RCC 7860 (cell line): ENCODE measurements around the gene GABRP.
"Not testable (repeated sequence)": the region's sequence is repeated elsewhere in the genome, so short reads cannot be mapped to it uniquely, and the experiment has no call there.

Source experiments
- DNase-seq: peaks from one replicate; pipeline ENCODE4 v3.0.0-alpha.2; 2015; ENCODE audit warnings: low spot score
- FAIRE-seq: peaks from 2 replicates; lab custom pipeline; 2012; peaks lifted over from hg19 to GRCh38; lab: Jason Lieb, UNC

The GABRP gene

GRCh38 chr5:170791325-170791954 lies 7.9 kb downstream of the GABRP start:
- FAIRE-seq (no peak), DNase-seq (no peak)

DNA sequence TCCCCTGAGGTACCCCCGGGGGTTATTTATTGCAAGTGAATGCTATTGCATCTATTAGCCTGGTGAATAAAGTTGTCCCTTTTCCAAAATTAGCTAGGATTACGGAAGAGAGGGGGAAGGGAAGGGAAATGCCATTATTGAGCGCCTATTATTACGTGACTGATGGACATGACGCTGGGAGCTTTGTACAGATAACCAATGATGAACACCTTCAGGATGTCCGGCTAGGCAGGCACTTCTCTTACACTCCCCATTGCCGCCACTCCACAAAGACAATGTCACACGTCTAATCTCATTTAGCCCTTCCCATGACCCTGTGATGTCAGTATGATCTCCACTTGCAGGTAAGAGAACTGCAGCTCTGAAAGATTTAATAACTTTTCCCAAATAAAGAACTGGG lies 9.4 kb downstream of the GABRP start:
- DNase-seq (no peak), FAIRE-seq (no peak)

DNA sequence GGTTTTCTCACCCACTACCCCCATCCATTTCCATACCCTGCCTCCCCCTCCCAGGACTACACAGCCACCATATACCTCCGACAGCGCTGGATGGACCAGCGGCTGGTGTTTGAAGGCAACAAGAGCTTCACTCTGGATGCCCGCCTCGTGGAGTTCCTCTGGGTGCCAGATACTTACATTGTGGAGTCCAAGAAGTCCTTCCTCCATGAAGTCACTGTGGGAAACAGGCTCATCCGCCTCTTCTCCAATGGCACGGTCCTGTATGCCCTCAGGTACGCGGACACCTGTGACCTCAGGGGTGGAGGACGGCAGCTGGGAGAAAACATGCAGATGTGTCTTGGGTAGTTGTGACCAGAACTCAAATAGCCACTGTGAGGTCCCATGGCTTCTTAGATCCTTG lies 11.6 kb downstream of the GABRP start:
- DNase-seq (no peak), FAIRE-seq (no peak)

DNA sequence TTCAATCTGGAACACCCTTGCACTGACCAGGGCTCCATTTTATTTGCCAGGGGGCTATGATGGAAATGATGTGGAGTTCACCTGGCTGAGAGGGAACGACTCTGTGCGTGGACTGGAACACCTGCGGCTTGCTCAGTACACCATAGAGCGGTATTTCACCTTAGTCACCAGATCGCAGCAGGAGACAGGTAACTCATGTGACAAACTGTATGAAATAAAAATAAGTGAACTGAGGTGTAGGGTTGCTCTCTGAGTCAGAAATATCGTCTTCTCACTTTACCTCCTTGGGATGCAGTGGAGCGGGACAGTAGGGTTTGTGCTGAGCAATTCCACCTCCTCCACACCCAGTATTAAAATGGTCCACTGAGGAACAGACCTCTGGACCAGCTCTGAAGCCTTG lies 22.1 kb downstream of the GABRP start:
- FAIRE-seq = no peak

GRCh38 chr5:170809551-170809950 lies 26.0 kb downstream of the GABRP start:
- DNase-seq (no peak), FAIRE-seq (no peak)

More for the DNA sequence above, 22.1 kb downstream of the GABRP start:
- DNase-seq = no peak

DNA sequence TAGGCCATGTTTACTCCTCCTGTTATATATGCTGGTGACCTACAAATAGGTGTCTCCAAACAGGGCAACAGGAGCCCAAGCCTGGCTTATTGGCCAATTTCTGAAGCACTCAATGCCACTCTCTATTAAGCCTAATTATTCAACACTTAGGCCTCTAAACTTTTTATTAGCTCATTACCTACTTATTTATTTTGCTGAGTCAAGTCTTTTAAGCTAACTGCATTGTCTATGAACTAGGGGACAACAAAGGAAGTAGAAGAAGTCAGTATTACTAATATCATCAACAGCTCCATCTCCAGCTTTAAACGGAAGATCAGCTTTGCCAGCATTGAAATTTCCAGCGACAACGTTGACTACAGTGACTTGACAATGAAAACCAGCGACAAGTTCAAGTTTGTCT lies 28.2 kb downstream of the GABRP start:
- FAIRE-seq = no peak

GRCh38 chr5:170813231-170813630 lies 29.7 kb downstream of the GABRP start:
- FAIRE-seq = no peak
- no peak for DNase-seq

More for the DNA sequence above, 28.2 kb downstream of the GABRP start:
- DNase-seq = no peak

DNA sequence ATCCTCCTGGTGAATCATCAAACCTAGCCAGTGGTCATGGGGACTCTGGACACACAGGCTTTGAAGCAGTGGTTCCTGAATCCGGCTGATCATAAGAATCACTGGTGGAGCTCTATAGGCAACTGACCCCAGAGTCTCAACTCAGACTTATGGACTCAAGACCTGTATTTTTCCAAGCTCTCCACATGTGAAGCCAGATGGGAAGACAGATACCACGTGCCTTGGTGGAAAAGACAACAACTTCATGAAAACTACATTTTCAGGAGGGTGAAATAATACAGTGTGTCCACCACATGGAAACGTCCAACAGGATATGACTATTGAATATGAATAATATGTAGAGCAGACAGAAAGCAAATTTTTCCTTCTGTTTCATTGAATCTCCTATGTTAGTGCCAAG lies 33.7 kb downstream of the GABRP start:
- FAIRE-seq (no peak), DNase-seq (no peak)

GRCh38 chr5:170818232-170818631 lies 34.7 kb downstream of the GABRP start:
- DNase-seq (no peak), FAIRE-seq (no peak)

GRCh38 chr5:170819824-170820223 lies 36.3 kb downstream of the GABRP start:
- FAIRE-seq = no peak
- DNase-seq = no peak

DNA sequence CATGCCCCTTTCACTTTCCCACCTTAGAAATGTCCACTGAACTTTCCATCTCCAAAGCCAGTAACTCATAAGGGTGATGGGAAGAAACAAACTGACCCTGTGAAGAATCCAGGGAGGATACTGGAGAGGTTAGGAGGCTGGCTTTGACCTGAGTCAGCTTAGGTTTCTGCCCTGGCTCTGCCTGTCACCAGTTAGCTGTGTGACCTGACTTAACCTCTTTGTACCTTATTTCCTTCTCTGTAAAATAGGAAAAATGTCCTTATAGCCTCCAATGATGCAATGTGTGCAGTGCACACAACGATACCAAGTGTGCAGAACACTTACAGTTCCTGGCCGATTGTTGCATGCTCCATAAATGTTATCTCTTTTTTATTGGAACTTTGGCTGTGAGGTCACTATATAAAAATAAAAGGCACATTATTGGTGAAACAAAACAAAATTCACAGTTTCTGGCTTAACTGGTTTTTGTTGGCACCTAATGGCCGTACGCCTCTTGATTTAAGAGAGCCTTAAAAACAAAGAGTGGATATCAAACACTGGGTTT lies 37.8 kb downstream of the GABRP start:
- DNase-seq (no peak), FAIRE-seq (no peak)

DNA sequence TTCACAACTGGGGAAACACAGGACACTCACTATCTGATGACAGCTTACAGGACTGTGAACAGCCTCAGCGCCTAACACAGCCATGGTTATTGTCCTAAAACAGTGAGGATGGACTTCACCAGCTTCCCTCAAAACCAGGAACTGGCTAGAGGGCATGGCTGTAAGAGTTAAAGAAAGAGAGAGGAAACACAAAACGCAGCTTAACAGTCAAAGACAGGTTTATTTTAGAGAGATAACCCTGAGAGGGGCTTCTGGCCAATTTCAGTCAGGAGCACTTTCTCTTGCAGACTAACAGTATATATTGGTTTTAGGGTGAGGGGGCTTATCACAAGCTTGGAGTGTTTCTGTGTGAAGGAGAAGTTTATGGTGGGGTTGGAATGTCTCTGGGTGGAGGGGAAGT lies 42.6 kb downstream of the GABRP start:
- DNase-seq = no peak
- no peak for FAIRE-seq

DNA sequence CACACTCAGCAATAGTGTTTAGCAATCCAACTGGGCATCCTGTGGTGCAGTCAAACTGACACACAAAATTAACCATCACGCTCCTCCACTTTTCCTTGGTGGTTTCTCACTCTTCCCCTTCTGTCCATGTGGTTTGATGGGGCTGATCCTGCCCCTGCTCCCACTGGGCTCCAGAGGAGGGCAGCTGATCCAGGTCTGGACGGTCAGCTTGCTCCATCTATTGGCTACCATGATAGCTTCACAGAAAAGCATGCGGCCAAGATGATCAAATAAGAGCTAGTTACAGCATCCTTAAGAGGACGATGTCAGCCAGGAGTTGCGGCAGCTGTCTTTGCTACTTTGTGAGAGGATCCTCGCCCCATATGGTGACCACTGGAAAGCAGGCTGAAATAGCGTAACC lies 48.7 kb downstream of the GABRP start:
- DNase-seq (no peak), FAIRE-seq (no peak)

DNA sequence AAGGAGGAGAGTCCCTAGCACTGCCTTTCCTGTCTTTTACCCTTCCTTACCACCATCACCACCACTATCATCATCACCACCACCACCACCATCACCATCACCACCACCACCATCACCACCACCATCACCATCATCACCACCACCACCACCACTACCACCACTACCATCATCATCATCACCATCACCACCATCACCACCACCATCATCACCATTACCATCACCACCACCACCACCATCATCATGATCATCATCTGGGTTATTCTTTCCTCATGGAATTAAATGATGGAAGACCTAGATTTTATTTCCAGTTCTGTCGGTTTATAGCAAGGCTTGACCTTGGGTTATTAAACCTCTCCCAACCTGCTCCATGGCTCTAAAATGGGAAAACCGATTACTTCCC lies 50.5 kb downstream of the GABRP start:
- FAIRE-seq, DNase-seq: not testable (repeated sequence)

DNA sequence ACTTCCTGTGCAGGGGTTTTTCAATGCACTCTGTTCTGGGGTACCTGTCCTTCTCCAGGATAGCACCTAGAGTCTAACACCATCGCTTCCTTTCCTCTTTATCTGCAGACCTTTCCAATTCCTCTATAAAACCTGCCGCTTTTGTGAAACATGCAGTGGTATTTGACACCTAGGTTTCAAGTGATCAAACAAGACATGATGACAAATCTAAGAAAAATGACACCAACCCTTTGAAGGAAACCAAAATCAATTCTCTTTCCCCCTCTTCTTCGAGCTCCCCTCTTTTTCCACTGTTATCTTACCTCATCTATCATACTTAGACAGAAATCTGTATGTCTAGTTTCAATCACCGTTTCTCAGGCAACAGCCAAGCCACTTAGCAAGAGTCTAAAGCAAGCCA lies 52.7 kb downstream of the GABRP start:
- FAIRE-seq (no peak), DNase-seq (no peak)

DNA sequence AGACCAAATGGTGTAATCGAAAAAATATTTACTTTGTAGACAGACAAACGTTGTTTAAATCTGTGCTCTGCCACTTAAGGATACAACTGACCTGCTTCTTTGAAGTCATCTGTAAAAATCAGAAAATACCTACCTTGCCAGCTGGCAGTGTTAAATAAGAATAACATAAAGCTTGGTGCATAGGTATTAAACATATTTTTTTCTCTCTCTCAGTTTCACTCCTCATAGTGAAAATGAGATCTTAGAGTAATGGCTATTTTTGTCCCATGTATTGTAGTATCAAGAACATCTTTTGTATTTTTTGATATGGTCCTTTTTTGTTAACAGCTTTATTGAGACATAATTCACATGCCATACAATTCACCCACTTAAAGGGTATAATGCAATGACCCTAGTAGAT lies 60.3 kb downstream of the GABRP start:
- DNase-seq (no peak), FAIRE-seq (no peak)

- no peak for DNase-seq
- no peak for FAIRE-seq
Observed at GRCh38 chr5:170844651-170845050, 61.1 kb downstream of the GABRP start.

DNA sequence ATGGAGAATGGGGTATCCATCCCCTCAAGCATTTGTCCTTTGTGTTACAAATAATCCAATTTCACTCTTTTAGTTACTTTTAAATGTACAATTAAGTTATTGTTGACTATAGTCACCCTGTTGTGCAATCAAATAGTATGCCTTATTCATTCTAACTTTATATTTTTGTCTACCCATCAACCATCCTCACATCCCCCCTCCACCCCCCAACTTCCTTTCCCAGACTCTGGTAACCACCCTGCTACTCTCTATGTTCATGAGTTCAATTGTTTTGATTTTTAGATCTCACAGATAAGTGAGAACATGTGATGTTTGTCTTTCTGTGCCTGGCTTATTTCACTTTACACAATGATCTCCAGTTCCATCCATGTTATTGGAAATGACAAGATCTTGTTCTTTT lies 62.9 kb downstream of the GABRP start:
- DNase-seq (no peak), FAIRE-seq (no peak)

DNA sequence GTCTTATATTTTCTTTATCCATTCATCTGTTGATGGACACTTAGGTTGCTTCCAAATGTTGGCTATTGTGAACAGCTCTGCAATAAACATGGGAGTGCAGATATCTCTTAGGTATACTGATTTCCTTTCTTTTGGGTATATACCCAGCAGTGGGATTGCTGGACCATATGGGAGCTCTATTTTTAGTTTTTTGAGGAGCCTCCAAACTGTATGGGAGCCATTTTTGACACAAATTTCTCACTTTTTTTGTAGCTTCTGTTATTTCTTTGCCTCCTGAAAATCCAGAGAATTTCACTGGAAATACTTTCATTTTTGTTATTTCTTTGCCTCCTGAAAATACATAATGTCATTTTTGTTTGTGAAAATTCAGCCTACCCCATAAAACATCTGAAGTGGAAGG lies 63.3 kb downstream of the GABRP start:
- DNase-seq (no peak), FAIRE-seq (no peak)

DNA sequence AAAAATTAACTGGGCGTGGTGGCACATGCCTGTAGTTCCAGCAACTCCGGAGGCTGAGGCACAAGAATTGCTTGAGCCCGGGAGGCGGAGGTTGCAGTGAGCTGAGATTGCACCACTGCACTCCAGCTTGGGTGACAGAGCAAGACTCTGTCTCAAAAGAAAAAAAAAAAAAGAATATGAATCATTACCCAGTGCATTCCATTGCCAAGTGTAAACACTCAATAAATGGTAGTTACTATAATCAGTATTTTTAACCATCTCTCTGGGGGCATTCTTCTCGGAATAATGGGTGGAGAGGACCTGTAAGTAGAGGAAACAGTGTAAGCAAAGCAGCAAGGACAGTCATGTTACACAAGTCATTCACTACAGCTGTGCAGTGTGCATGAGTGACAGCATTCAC lies 64.5 kb downstream of the GABRP start:
- FAIRE-seq (no peak), DNase-seq (no peak)

DNA sequence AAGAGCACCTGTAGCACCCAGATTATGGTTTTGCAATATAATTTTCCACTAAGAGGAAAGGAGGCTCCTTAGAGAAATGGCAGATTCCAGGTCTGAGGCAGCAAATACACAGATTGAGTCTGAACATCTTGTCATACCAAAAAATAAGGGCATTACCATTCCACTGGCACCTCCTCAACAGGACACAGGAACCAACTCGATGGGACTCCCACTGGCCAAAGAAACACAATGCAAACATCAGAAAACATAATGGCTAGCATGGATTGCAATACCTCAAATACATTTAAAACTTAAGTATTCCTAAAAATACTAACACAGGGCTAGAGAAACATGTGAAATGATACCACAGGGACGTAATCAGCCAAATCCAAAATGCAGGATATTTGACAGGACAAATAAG lies 65.8 kb downstream of the GABRP start:
- DNase-seq (no peak), FAIRE-seq (no peak)

- DNase-seq = no peak
- no peak for FAIRE-seq
Observed at GRCh38 chr5:170854566-170854965, 71.0 kb downstream of the GABRP start.

GRCh38 chr5:170857066-170857465 lies 73.5 kb downstream of the GABRP start:
- FAIRE-seq (no peak), DNase-seq (no peak)
